22Rv1 (cell line): Measurements from ENCODE around the gene MAX.

ENCODE experiments used
- H3K27ac ChIP-seq: fragments of 450-650 bp; 2 replicates; pipeline ENCODE4 v1.5.1; 2017
- CTCF ChIP-seq: fragments of 450-650 bp; IDR thresholded peaks from 2 replicates; pipeline ENCODE4 v1.5.1; 2017; ENCODE audit warnings: mild to moderate bottlenecking
- ZFX ChIP-seq: fragments of 450-650 bp; IDR thresholded peaks from 2 replicates; pipeline ENCODE4 v1.6.1; 2017; ENCODE audit warnings: antibody characterized with exemption, borderline replicate concordance

MAX gene

GRCh38 chr14:65072256-65072655 is 30.1 kb downstream of the MAX start:
- TF ChIP-seq CTCF: no peak
- TF ChIP-seq ZFX: no peak
- no peak overlapping the region for H3K27ac ChIP-seq

- H3K27ac ChIP-seq: no peak overlapping the region
- no peak for TF ChIP-seq CTCF
- TF ChIP-seq ZFX: no peak
Observed at GRCh38 chr14:65071544-65071943, 30.8 kb downstream of the MAX start.

- no peak for TF ChIP-seq CTCF
- no peak for TF ChIP-seq ZFX
- no peak overlapping the region for H3K27ac ChIP-seq
Observed at GRCh38 chr14:65070471-65070976, 31.8 kb downstream of the MAX start.

- no peak overlapping the region for H3K27ac ChIP-seq
- TF ChIP-seq ZFX: no peak
- TF ChIP-seq CTCF: no peak
Observed at GRCh38 chr14:65069874-65070413, 32.4 kb downstream of the MAX start.

GRCh38 chr14:65065719-65066118 is 36.6 kb downstream of the MAX start:
- no peak overlapping the region for H3K27ac ChIP-seq
- TF ChIP-seq ZFX: no peak
- no peak for TF ChIP-seq CTCF

GRCh38 chr14:65062096-65063075 is 39.9 kb downstream of the MAX start:
- TF ChIP-seq ZFX (no peak), CTCF (no peak)
- H3K27ac ChIP-seq: no peak overlapping the region

- no peak for TF ChIP-seq ZFX
- TF ChIP-seq CTCF: no peak
- no peak overlapping the region for H3K27ac ChIP-seq
Observed at GRCh38 chr14:65057695-65058094, 44.6 kb downstream of the MAX start.
